Gastroesophageal sphincter (tissue), 4 donors: Measurements from ENCODE around the gene RTN4IP1. TPM values are rescaled to one million over a fixed set of nuclear protein-coding genes. Genes with fewer than 3 reads are reported as not detected.
"Not testable (repeated sequence)": the region's sequence is repeated elsewhere in the genome, so short reads cannot be mapped to it uniquely, and the experiment has no call there.

Experiments used
- ATAC-seq: fragments of 150-250 bp; one replicate; pipeline ENCODE4 v1.9.1; 2016; ENCODE audit warnings: mild to moderate bottlenecking, moderate library complexity
- H3K27ac ChIP-seq, 4 donors: fragments of 200-600 bp; sonication (generic) in 3 of 4; 1 replicate in 3 of 4; 2 replicates in 1 of 4; pipeline ENCODE4 v1.5.1; 2016 to 2019
- H3K27me3 ChIP-seq: fragments of 200-600 bp; sonication (generic); one replicate; pipeline ENCODE4 v1.5.1; 2019
- H3K36me3 ChIP-seq, 2 donors: fragments of 200-600 bp; sonication (generic); one replicate each; pipeline ENCODE4 v1.5.1; 2019; ENCODE audit warnings: control low read depth in 1 of 2
- H3K4me1 ChIP-seq, 3 donors: fragments of 200-600 bp; sonication (generic); 1 replicate in 2 of 3; 2 replicates in 1 of 3; pipeline ENCODE4 v1.5.1; 2016 to 2019; ENCODE audit warnings: control low read depth in 2 of 3
- H3K4me3 ChIP-seq, 2 donors: fragments of 200-600 bp; sonication (generic); one replicate each; pipeline ENCODE4 v1.5.1; 2019; ENCODE audit warnings: mild to moderate bottlenecking in 1 of 2, moderate library complexity in 1 of 2
- H3K9me3 ChIP-seq, 3 donors: fragments of 200-600 bp; sonication (generic); one replicate each; pipeline ENCODE4 v1.5.1; 2017 to 2019; ENCODE audit warnings: control low read depth in 2 of 3
- EP300 ChIP-seq: sonication (generic); formaldehyde crosslinking; IDR thresholded peaks from one replicate; pipeline ENCODE4 v1.6.1; 2017; ENCODE audit warnings: antibody characterized with exemption, mild to moderate bottlenecking
- POLR2A ChIP-seq, 2 donors: fragments of 450-650 bp; IDR thresholded peaks; one replicate each; pipeline ENCODE4 v1.6.1; 2017; ENCODE audit warnings: antibody characterized with exemption in 2 of 2, mild to moderate bottlenecking in 2 of 2, moderate library complexity in 1 of 2
- POLR2AphosphoS5 ChIP-seq: sonication (generic); formaldehyde crosslinking; IDR thresholded peaks from one replicate; pipeline ENCODE4 v1.6.1; 2017; ENCODE audit warnings: antibody characterized with exemption
- WGBS, 2 donors: methylation state at CpG; one replicate each; pipeline ENCODE4 v1.1.5; 2018; ENCODE audit warnings: low coverage in 1 of 2; 5-methylcytosine and 5-hydroxymethylcytosine counted together
- total RNA-seq, 4 donors: library from RNA; depleted of rRNA; stranded (reverse); fragments of >200 nt; gene quantifications; one replicate each; pipeline ENCODE4 v1.1.0, GENCODE V29; 2016
- TF ChIP-seq, protein P1 (sequence below), 4 experiments: fragments of 200-600 bp in 2 of 4; fragments of 450-650 bp in 2 of 4; sonication (generic) in 1 of 4; IDR thresholded peaks; one replicate each; pipeline ENCODE4 v1.5.1; 2017 to 2019; ENCODE audit warnings: antibody characterized with exemption in 4 of 4, mild to moderate bottlenecking in 2 of 4, moderate library complexity in 2 of 4

RTN4IP1 gene
- total RNA-seq, 4 donors from 2014 or later: 2.3 to 5.3 (median 3.5) TPM

DNA sequence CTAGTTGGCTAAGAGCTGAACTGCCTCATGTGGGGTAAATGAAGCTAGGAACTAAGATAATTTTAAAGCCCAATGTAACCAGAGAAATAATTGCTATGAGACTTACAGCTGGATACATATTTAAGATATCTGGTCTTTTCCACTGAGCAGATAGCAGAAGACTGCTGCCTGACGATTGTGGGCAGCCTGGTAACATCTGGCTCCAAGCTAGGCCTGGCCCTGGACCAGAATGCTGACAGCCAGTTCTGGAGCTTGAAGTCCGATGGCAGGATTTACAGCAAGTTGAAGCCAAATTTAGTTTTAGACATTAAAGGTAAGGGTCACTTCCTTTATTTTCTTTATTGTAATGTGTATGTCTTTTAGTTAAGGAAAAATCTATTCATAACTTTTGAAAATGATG lies 65.7 kb downstream of the RTN4IP1 start:
- H3K9me3 ChIP-seq: no peaks in the 10 kb centered on the region
- TF ChIP-seq EP300 (no peak), POLR2A (IDR thresholded peaks at IDR 0.05) (no peak), POLR2AphosphoS5 (no peak)
- TF ChIP-seq, protein P1, sequence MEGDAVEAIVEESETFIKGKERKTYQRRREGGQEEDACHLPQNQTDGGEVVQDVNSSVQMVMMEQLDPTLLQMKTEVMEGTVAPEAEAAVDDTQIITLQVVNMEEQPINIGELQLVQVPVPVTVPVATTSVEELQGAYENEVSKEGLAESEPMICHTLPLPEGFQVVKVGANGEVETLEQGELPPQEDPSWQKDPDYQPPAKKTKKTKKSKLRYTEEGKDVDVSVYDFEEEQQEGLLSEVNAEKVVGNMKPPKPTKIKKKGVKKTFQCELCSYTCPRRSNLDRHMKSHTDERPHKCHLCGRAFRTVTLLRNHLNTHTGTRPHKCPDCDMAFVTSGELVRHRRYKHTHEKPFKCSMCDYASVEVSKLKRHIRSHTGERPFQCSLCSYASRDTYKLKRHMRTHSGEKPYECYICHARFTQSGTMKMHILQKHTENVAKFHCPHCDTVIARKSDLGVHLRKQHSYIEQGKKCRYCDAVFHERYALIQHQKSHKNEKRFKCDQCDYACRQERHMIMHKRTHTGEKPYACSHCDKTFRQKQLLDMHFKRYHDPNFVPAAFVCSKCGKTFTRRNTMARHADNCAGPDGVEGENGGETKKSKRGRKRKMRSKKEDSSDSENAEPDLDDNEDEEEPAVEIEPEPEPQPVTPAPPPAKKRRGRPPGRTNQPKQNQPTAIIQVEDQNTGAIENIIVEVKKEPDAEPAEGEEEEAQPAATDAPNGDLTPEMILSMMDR (IDR thresholded peaks at IDR 0.05): no peak
- no peak overlapping the region for H3K27ac ChIP-seq
- 24 to 58% methylated on average over 2 of the region's 2 CpGs for WGBS, 2 donors
- H3K27me3 ChIP-seq: no peaks in the 10 kb centered on the region
- peaks cover 0 to 6% (median 0%) of the 10 kb centered on the region in 3 donors for H3K4me1 ChIP-seq
- no peak for ATAC-seq
- peaks cover 0 to 21% of the 10 kb centered on the region in 2 donors for H3K36me3 ChIP-seq
- H3K4me3 ChIP-seq: no peak overlapping the region

DNA sequence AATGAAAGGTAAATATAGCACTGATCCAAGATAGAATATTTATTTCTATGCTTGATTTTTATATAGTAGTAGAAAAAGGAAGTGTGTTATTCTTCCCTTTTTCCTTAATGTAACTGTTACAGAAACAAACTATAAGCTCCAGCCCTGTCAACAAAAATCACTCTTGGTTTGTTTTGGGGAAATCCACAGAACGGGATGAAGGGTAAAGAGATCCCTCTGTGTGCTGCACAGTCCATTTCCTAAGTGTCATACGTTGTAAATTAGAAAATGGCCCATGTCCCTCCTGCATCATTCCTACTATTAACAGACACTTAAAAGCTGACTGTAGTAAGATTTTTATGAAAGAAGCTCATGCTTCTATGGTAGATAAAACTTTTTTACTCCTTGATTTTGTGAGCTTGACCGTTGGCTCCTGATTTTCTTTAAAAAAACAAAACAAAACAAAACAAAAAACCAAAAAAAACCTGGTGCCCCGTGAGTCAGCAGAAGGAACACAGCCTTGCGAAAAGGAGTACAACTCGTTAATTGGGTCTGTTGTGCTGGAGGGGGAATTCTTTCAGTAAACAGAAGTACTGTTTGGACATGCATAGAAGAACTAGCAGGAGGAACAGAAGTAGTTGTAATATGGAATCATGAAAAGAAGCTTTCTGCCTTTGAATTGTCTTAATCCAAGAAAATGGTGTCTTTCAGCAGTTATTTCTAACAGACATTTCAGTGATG lies 67.5 kb downstream of the RTN4IP1 start:
- TF ChIP-seq, protein P1 (IDR thresholded peaks at IDR 0.05): no peak
- no peak for TF ChIP-seq POLR2AphosphoS5
- no peak for TF ChIP-seq EP300
- no peak for TF ChIP-seq POLR2A (IDR thresholded peaks at IDR 0.05)
- H3K27ac ChIP-seq: no peak overlapping the region

DNA sequence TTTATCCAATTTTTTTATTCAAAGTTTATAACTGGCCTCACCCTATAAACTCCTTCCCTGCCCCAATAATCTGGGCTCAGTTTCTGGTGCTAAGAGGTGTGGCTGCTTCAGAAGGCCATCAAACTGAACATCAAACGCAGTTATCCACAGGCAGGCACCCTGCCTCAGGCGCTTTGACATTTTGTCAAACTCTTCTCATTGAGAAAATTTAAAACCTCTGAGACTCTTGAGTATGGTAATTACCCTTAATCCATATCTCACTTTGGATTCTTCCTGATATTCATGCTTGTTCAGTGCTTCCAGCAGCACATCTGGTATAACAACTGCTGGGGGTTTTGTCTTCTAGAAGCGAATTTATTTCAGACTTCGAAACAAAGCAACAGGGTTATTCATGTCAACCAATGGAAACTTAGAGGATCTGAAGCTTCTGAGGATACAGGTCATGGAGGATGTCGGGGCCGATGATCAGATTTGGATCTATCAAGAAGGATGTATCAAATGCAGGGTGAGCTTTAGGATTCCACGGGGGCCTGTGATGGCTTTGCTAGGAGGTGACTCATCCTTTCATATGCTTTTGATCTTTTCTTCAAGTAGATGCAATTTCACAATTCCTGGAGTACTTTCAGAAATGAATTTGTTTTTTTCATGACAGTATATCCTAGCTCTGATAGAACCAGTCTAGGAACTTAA lies 68.2 kb downstream of the RTN4IP1 start:
- Histone ChIP-seq H3K9me3 (no peaks in the 10 kb centered on the region), H3K4me1 (no peaks in the 10 kb centered on the region), H3K27me3 (no peaks in the 10 kb centered on the region), H3K4me3 (no peak overlapping the region), H3K27ac (no peak overlapping the region), H3K36me3 (peaks cover 0 to 23% of the 10 kb centered on the region in 2 donors)
- TF ChIP-seq POLR2AphosphoS5 (no peak), EP300 (no peak), POLR2A (IDR thresholded peaks at IDR 0.05) (no peak)
- TF ChIP-seq, protein P1 (IDR thresholded peaks at IDR 0.05): no peak
- WGBS, 2 donors: 79 to 90% methylated on average over 7 of the region's 7 CpGs
- ATAC-seq: no peak

More for the DNA sequence above, 67.5 kb downstream of the RTN4IP1 start:
- peaks cover 0 to 6% (median 0%) of the 10 kb centered on the region in 3 donors for H3K4me1 ChIP-seq
- no peak for ATAC-seq
- H3K4me3 ChIP-seq: no peak overlapping the region
- no peaks in the 10 kb centered on the region for H3K9me3 ChIP-seq
- H3K36me3 ChIP-seq: peaks cover 0 to 23% of the 10 kb centered on the region in 2 donors
- no peaks in the 10 kb centered on the region for H3K27me3 ChIP-seq
- 65% methylated on average over 6 of the region's 6 CpGs for WGBS, 2 donors

GRCh38 chr6:106559659-106560058 lies 69.6 kb downstream of the RTN4IP1 start:
- not testable (repeated sequence) for H3K4me3 ChIP-seq, ATAC-seq, H3K4me1 ChIP-seq, H3K27me3 ChIP-seq, H3K9me3 ChIP-seq, H3K27ac ChIP-seq
- peaks cover 0 to 23% of the 10 kb centered on the region in 2 donors for H3K36me3 ChIP-seq
- 84 to 100% methylated on average over 1 to 5 of the region's 5 CpGs for WGBS, 2 donors

GRCh38 chr6:106558364-106558763 lies 70.9 kb downstream of the RTN4IP1 start:
- H3K4me1 ChIP-seq: no peaks in the 10 kb centered on the region
- 94 to 96% methylated on average over 4 of the region's 4 CpGs for WGBS, 2 donors
- no peak overlapping the region for H3K4me3 ChIP-seq
- TF ChIP-seq, protein P1 (IDR thresholded peaks at IDR 0.05): no peak
- no peak for TF ChIP-seq EP300
- peaks cover 0 to 28% of the 10 kb centered on the region in 2 donors for H3K36me3 ChIP-seq
- no peaks in the 10 kb centered on the region for H3K9me3 ChIP-seq
- no peak for ATAC-seq
- no peaks in the 10 kb centered on the region for H3K27me3 ChIP-seq
- H3K27ac ChIP-seq: no peak overlapping the region
